Medulla oblongata (tissue), 1 donor: ENCODE results near the gene NDUFA11.

Experiments
- DNase-seq: peaks from one replicate; pipeline ENCODE4 v3.0.0-alpha.2; 2015; ENCODE audit errors: extremely low spot score

NDUFA11 gene

DNA sequence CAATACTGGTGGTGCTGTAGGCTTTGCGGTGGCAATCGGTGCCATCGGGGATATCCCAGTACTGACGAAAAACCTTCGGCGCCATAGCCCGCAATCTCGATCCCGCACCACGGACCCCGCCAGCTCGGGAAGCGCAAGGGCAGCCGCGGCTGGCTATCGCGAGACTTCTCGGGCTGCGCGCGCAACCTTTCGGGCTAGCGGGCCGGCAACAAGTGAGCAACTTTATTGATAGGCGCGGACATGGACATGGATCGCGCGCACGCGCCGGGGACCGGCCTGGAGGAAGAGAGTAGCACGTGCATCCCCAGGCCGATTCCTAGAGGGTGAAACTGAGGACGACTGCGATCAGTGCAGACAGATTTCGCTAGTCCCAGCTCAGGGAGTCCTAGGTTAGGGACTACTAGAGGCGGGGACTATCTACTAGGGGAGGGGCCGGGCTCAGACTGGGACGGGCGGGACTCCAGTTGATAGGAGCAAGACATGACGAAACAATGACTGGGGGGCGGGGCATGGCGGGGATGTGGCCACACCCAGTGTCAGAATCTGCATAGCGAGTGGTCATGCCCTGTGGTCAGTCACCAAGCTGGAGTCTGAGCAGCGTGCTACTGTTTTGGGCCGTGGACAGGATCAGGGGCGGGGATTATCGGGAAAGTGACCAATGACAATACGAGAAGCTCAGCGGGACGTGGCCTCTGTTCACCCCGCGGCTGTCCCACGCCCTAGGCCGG, at the start of gene NDUFA11:
TSS of gene NDUFA11 (minus strand) at position 167 of the 728 bp plus-strand sequence. CDS start at position 85, 82 bp downstream.
- peak; percentile 93 for DNase-seq

DNA sequence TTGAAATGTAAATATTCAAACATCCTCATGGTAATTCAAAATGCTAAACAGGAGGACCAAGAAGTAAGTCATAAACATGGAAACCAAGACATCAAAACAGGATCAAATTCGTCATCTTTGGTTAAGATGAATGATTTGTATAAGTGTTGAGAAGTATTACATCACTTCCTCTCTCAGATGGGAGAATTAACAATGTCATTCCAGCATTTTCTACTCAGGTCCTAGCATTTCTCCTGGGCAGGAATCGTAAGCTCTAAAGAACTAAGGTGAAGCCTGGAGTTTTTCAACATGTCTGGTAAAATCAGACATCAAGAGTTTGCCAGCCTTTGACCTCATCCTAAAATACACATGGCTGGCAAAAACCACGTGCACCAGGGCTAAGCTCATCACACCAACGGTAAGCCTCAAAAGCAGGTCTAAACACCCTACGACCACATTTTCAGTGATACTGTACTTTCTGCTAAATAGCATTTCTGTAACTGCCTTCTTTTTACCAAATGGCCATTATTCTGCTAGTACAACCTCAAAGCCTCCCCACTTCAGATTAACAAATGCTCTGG, 49.5 kb upstream of the NDUFA11 start:
- DNase-seq = no peak

DNA sequence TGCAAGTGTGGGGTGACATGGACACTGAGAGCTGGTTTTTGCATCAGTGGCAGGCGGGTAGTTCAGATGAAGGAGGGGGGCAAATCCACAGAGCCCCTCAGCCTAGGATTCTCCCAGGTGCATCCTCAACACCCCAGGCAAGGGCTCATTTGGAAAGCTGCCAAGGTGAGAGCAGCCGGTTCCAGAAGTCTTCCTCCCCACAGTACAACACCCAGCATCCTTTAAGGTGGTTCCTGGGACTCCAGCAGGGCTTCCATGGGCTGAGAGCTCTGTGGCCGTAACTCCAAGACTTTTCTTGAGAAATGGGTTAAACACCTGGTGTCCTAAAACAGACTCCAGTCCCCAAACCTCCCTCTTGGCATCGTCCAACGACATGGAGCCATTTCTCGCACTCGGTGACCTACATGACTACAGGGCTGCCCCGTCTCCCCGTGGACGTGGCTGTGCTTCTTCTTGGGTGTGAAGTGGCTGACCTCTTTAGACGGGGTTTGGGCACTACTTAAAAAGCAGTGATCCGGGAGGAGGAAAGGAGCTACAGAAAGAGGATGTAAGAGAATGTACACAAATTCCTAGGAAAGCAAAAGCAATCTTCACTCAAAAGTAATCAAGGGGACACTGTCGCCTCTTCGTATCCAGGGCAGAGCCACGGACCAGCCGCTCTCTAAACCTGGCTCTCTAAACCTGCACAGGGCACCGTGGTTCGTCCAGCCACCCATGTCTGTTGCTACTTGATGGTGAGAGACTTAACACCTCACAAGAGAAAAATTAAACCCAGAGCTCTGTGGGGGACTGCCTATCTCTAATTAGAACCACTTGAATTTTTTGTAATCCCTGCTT, 48.8 kb upstream of the NDUFA11 start:
- DNase-seq = no peak

DNA sequence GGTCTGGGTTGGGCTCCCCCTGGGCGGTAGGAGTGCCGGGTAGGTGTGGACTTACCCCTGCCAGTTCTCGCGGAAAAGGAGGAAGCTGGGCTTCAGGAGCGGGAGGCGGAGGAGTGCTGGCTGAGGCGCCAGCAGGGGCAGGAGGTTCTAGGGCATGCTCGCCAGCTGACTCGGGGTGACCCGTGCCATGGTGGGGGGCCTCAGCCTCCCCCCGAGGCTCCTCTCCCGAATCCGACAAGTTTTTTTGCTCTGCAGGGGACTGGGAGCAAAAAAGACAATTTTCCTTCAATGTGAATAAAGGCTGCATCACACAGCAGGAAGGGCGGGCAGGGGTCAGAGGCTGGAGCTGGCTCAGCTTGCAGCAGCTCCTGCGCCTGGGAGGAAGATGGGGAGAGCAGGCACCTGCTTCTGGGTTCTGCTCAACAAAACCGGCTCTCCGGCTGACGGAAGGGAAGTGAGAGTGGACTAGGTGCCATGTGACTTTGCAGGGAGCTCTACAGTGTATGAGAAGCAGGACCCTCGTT, 47.8 kb upstream of the NDUFA11 start:
- peak; percentile 73 for DNase-seq

DNA sequence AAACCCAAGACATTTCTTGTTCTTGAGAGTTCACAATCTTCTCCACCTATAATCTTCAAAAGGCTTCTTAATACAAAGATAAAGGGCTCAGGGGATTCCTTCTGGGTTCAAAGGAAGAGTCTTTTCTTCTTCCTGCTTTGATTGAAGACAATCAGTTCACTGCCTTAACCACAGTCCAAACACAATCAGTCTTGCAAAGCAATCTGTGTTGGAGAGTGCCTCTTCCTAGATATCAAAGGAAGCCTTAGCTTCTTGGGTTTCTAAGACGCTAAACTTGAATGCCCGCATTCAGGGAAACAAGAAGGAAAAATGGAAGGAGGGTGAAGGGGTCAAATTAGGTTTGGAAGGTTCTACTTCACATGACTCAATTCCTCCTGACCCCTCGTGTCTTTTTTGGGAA, 47.2 kb upstream of the NDUFA11 start:
- DNase-seq = no peak

DNA sequence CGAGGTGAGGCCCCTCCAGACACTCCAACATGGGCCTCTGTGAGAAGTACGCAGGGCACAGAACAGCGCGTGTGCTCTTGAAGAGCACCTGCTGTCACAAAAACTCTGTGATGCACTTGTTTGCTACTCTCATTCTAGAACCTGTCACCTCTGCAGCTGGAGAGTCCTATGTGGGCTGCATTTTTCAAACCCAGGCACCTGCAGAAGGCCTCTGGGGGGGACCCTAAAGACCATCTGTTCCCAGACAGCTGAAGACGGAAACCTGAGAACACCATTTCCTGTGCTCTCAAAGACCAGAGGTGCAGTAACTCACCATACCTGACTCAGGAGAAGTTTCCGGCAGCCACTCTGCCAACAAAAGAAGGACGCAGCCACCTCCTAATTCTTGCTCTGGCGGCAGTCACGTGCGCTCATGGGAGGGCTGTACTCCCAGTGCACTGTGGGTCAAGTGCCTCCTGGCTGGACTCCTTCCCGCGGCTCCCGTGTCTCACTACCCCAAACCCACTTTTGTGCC, 46.3 kb upstream of the NDUFA11 start:
- no peak for DNase-seq

DNA sequence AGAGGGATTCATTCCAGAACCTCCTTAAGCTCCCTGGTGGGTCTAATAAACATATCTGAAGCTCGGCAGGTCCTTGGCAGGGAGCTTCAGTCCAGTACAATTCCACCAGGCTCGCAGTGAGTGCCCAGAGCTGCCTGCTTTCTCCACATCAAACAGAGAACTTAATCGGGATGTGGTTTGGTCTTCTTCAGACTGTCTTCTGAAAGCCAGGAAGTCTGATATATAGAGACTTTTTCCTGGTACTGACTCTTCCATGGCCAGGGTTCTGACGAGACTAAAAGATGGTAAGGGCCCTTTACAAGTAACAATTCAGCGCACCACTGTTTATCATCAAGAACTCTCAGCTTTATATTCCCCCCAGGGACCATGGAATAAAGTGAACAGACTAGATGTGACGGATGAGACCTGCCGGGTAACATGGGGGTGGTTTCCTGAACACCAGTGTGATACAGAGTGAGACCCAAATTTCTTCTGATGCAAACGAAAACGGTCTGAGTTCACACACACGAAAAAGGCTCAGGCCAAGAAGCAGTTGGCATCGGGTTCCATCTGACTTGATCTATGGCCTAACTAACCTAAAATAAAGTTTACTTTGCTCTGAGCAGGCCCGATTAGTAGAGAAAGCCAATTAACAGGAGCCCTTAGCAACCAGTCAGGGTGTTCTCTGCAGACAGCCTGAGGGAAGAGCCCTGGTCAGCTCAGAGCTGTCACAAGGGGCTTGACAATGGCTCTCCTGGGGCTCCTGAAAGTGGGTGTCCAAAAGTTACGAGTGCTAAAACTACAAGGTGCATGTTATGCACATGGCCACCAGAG, 45.4 kb upstream of the NDUFA11 start:
- no peak for DNase-seq

DNA sequence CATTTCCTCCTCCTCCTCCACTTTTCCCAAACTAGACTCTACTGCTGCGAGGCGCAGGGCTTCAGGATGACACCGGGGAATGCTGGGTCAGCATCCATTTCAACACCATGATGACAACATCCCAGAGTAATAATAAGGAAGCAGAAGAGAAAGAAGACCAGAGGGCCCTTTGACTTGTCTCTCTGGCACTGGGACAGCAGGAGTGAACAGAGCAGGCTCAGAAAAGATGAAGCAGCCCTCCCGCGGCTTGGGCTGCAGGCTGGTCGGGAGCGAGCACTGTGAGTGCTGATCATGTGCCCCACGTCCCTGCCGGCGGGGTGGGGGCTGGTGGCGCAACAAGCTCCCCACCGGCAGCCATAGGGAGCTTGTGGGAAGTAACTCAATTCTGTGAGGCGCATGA, 43.8 kb upstream of the NDUFA11 start:
- peak; percentile 96 for DNase-seq

DNA sequence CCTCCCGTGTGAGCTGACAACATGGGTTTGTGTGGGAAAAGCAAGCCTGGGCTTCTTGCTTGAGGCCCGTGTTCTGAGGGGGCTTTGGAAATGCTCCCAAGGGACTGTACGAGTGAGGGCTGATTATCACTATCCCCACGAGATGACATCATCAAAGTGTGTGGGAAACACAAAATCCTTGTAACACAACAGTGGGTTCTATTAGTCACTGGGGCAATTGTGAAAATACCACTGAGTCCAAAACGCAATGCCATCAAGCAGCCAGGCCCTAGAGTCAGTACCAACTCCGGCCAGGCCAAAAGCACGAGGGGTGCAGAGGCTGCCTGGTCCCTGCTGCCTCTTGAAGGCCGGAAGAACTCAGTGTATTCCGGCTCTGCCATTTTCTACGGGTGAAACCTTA, 40.0 kb upstream of the NDUFA11 start:
- DNase-seq = no peak

DNA sequence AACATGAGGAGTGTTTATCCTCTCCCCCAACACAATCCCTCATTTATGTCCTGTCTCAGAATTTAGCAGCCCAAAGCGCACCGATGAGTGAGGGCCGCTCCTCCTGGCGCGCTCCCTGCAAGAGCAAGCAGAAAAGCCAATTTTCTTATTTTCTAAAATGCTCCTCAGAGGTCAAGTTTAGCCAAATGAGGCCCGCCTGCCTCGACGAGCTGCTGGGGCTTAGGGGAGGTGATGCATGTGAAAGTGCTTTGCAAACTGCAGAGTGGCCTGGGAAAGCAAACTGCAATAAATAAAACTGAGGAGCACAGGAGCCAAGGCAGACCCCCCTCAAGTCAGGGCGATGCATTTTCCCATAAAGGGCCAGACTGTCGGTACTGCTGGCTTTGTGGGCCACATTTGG, 39.5 kb upstream of the NDUFA11 start:
- DNase-seq = no peak

DNA sequence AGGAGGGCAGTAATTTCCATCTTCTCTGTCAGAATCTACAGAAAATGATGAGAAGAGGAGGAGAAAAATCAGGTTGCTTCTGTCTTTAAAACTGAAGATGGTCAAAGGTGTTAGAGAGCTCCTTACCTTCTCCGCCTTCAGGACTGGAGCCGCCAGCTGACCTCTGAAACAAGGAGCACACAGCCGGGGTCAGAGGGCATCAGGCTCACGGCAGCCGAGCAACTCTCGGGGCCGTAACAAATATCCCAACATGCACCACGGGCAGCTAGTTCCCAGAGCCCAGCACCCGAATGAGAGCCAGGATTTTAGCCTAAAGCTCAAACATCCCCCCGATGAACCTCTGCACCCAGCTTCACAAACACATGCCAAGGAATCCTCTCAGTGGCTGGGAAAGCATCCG, 38.1 kb upstream of the NDUFA11 start:
- DNase-seq = no peak

DNA sequence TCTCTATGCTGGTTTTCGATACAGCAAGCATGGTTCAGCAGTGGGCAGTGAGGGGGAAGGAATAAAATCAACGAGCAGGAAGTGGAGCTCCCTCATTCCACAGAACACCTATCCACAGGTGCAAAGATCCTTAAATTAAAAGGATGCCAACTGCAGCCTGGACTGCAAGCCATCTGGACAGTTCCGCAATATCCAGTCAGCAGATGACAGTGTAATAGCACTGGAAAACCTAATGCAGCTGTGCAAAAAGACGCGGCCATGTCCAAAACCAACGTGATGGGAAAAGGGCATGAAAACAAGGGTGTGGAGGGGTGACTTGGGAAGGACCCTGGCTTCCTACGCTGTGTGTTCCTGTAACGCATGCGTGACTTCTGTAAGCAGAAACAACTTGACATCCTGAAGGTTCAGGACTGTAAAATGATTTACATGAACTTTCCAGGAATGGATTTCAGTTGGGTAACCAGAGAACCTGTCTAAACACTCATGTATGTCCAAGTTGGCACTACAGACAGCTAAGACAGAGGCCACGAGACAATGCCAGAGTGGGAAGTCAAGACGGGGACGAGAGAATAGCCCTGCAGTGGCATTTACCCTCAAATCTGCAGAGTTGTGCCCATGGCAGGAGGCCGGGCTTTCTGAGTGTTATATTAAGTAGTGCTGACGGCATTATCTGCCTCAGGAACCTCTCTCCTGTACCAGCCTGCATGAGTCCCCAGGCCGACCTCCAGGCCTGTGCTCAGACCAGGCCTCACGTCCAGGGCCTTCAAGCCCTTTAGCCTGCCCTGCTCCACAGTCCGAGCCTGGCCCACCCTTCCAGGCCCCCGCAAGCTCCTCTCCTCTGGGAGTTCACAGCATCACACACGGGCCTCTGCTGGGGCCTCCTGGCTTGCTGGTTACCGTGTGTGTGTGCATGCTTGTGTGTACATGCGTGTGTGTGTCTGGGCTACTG, 36.9 kb upstream of the NDUFA11 start:
- no peak for DNase-seq

DNA sequence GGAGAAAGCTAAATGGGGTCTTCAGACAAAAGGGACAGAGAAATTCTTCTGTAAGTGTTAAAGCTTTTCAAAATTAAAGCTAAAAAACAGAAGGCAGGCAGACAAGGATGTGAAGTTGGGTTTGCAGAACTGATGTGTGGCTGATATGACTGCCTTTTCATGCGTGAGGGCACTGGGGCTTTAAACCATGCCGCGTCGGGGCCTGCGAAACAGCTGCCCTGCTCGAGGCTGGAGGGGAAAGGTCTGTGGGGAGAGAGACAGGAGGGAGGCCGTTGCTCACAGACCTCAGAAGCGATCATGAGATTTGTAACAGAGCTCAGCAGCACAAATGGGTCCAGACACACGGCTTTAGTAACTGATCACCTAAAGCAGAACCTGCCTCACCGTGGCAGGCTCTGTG, 34.0 kb upstream of the NDUFA11 start:
- no peak for DNase-seq

DNA sequence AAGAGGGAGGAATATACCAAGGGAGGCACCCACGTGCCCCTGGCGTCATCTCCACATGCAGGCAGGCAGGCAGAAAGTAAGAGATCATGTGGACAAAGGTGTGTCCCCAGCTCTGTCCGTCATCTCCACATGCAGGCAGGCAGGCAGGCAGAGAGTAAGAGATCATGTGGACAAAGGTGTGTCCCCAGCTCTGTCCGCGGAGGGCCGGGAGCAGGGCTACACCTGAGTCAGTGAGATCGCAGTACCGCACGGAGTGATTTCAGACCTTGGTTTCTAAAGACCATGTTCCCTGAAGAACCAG, 32.7 kb upstream of the NDUFA11 start:
- no peak for DNase-seq

DNA sequence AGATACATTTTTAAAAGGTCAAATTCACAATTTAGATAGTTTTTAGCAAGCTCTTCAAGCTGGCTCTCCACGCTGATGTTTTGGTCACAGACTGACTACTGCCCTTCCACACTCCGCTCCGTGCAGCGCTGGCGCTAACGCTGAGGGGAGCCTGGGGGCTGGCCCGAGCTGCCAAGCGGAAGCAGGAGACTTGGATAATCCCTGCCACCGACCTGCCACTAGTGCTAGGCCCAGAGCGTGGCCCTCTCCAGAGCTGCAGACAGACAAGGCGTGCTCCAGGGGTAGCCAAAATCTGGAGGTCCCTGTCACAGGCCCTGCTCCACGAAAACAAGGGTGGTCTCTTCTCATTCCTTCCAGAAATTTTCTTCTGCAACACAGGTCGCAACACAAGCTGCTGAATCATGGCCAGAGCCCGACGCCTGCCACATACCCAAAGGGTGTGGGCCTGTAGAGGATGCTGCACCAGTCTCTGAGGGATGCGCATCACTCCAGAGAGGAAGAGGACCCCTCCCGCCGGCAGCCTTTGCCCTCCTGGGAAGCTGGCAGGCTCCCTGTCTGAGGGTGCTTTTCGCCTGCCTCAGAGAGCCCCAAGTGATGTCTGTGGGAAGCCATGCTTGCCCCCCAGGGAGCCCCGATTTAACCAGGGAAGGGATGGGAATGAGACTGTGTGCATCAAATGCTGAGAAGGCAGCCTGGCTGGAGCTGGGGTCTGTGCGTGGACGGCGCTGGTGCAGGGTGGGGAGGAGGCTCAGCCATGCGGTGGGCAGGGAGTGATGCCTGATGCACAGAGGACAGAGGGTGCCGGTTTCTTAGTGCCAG, 32.1 kb upstream of the NDUFA11 start:
- no peak for DNase-seq

DNA sequence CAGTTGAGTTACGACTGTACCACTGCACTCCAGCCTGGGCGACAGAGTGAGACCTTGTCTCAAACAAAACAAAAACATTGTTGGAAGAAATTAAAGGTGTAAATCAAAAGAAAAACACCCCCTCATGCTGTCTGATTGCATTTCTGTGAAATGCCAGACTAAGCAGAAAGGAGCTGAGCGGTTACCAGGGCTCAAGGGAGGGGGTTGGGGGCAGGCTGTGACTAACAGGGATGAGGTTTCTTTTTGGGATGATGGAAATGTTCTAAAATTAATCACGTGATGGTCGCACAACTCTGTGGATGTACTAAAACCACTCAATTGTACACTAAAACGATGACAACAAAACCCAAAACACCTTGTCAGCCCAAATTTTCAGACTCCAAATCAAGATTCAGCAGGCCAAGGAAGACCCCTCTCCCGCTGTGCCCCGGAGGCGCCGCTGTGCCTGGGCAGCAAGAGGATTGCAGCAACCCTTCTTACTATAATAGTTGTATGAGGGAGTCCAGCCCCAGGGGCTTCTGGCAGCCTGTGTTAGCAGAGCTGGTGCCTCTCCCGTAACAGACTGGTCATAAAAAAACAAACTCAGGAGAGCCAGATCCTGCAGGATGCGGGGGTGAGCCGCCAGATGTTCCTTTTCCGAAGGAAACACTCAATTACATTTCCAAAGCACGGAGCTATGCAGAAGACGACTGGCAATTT, 31.3 kb upstream of the NDUFA11 start:
- no peak for DNase-seq

DNA sequence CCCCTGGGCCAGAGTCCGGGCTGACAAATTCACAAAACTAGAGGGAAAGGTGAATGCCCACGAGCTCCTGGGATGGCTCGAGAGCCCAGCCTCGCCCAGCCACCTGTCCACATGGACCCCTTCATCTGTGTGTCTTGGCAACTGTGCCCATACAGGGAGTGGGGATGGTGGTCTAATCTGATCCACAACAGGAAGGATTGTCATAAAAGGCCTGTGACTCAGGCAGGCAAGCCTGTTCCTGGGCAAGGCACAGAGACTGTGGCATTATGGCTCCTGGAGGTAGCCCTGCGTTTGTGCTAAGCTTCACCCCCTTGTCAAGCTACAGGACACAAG, 30.4 kb upstream of the NDUFA11 start:
- DNase-seq = no peak

DNA sequence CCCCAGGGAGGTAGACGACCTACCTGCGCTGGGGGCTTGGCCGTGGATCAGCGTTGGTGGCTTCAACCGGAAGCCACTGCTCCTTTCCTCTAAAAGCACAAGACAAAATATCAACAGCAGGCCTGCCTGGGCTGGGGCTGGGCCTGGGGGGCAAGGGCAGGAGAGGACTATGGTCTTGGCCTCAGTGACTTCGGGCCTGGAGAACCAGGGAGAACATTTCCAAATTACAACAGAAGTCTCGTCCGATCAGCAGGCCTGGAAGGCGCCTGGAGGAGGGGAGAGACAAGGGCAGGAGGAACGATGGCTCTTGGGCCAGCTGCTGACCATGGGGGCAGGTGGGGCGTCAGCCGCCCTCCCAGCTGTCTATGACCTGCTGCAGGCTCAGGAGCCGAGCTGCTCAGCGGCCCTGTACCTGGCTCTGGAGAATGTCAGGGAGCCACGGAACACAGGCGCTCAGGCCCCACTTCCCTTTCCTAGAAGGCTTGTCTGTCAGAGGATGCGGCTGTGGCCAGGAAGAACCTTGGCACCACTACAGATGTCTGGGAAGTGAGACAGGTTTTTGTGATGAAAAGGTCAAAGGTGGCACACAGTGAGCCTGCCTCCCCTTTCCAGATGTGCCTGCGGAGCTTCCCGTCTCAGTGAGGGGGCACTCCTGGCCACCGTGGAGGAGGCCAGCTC, 29.9 kb upstream of the NDUFA11 start:
- DNase-seq = no peak
